HepG2 (cell line): ENCODE data around the gene MADCAM1. TPM values are rescaled to one million over a fixed set of nuclear protein-coding genes. Genes with fewer than 3 reads are reported as not detected.

Source experiments
- CHCHD3 ChIP-seq: sonication (generic); formaldehyde crosslinking; IDR thresholded peaks from 2 replicates; pipeline ENCODE4 v1.8.0; 2022; ENCODE audit warnings: mild to moderate bottlenecking, missing genetic modification reagents, moderate library complexity
- EHMT2 ChIP-seq: fragments of 200-600 bp; sonication (generic); IDR thresholded peaks from 2 replicates; pipeline ENCODE4 v1.7.0; 2017; ENCODE audit warnings: antibody characterized with exemption, low read depth, low read length, borderline replicate concordance
- MXD4 ChIP-seq: IDR thresholded peaks from 2 replicates; pipeline ENCODE4 v1.6.1; 2016; ENCODE audit warnings: mild to moderate bottlenecking, missing biosample characterization, missing genetic modification reagents
- NFE2L1 ChIP-seq: sonication (generic); formaldehyde crosslinking; IDR thresholded peaks from 2 replicates; pipeline ENCODE4 v1.4.0; 2020; ENCODE audit warnings: missing genetic modification reagents, mild to moderate bottlenecking, borderline replicate concordance
- PATZ1 ChIP-seq: sonication (generic); formaldehyde crosslinking; IDR thresholded peaks from 2 replicates; pipeline ENCODE4 v1.4.0; 2020; ENCODE audit warnings: missing genetic modification reagents
- SKIL ChIP-seq: sonication (generic); formaldehyde crosslinking; IDR thresholded peaks from 2 replicates; pipeline ENCODE4 v1.8.0; 2022; ENCODE audit warnings: missing genetic modification reagents, mild to moderate bottlenecking, moderate library complexity, borderline replicate concordance
- U2AF1 ChIP-seq: fragments of 200-400 bp; formaldehyde crosslinking; optimal IDR thresholded peaks from 2 replicates; pipeline ENCODE3; 2017; ENCODE audit warnings: mild to moderate bottlenecking, low read depth, low read length
- ZBTB4 ChIP-seq: sonication (generic); formaldehyde crosslinking; IDR thresholded peaks from 2 replicates; pipeline ENCODE4 v1.4.0; 2020; ENCODE audit warnings: missing genetic modification reagents, mild to moderate bottlenecking, borderline replicate concordance
- ZBTB46 ChIP-seq: sonication (generic); formaldehyde crosslinking; IDR thresholded peaks from 2 replicates; pipeline ENCODE4 v1.4.0; 2020; ENCODE audit warnings: mild to moderate bottlenecking, missing genetic modification reagents, borderline replicate concordance
- ZFAT ChIP-seq: sonication (generic); formaldehyde crosslinking; conservative IDR thresholded peaks from 2 replicates; pipeline ENCODE4 v1.8.1; 2023; ENCODE audit warnings: missing genetic modification reagents, inconsistent platforms
- ZNF335 ChIP-seq: sonication (generic); formaldehyde crosslinking; IDR thresholded peaks from 2 replicates; pipeline ENCODE4 v1.4.0; 2020; ENCODE audit warnings: missing genetic modification reagents
- ZNF343 ChIP-seq: sonication (generic); formaldehyde crosslinking; IDR thresholded peaks from 2 replicates; pipeline ENCODE4 v1.4.0; 2020; ENCODE audit warnings: mild to moderate bottlenecking, missing genetic modification reagents
- ZNF576 ChIP-seq: sonication (generic); formaldehyde crosslinking; IDR thresholded peaks from 2 replicates; pipeline ENCODE4 v1.4.0; 2020; ENCODE audit warnings: mild to moderate bottlenecking, missing genetic modification reagents
- ZNF770 ChIP-seq: sonication (generic); formaldehyde crosslinking; IDR thresholded peaks from 2 replicates; pipeline ENCODE4 v1.5.0; 2020; ENCODE audit warnings: mild to moderate bottlenecking, missing genetic modification reagents
- ZNF891 ChIP-seq: sonication (generic); formaldehyde crosslinking; IDR thresholded peaks from 2 replicates; pipeline ENCODE4 v1.5.0; 2020; ENCODE audit warnings: mild to moderate bottlenecking, missing genetic modification reagents
- polyA plus RNA-seq, 8 experiments: library from polyadenylated mRNA; depleted of rRNA in 3 of 8; stranded (reverse) in 7 of 8; unstranded in 1 of 8; fragments of >200 nt; fragmentation: Illumina TruSeq in 4 of 8; extraction: Trizol in 4 of 8; gene quantifications; 2 replicates each; pipeline versions ENCODE4 v1.2.1 to v1.2.3, GENCODE V29; 2011 to 2016; ENCODE audit warnings: low read depth in 4 of 8, missing spikeins in 1 of 8, mixed read lengths in 1 of 8; ENCODE audit not compliant: insufficient read depth in 1 of 8
- total RNA-seq, 5 experiments: library from RNA; depleted of rRNA; stranded (reverse); fragments of >200 nt; fragmentation: Illumina TruSeq; extraction: Trizol; gene quantifications; 2 replicates each; pipeline ENCODE4 v1.2.3, GENCODE V29; 2016; ENCODE audit warnings: low read depth in 1 of 5

The MADCAM1 gene
- total and polyA plus RNA-seq, 2 of the 13 experiments (the other 11 are each of a cell fraction or from before 2014, with no cell fraction given), result 0.29 to 0.33 TPM

- TF ChIP-seq SKIL (CRISPR knock-in tag) (peak; percentile 65), CHCHD3 (no peak), MXD4 (CRISPR knock-in tag) (0 out of 2 replicates have a peak, but pooled peaks have one; percentile 1), ZNF335 (no peak), PATZ1 (CRISPR knock-in tag) (peak; percentile 53; the same call in 1 of the 2 replicates), ZNF891 (CRISPR knock-in tag) (peak; percentile 43; the same call in 1 of the 2 replicates), ZNF770 (CRISPR knock-in tag) (0 out of 2 replicates have a peak, but pooled peaks have one; percentile 31), ZNF576 (0 out of 2 replicates have a peak, but pooled peaks have one; percentile 57), EHMT2 (no peak), ZBTB46 (CRISPR knock-in tag) (peak; percentile 83; the same call in 1 of the 2 replicates), ZNF343 (CRISPR knock-in tag) (peak; percentile 89; the same call in 1 of the 2 replicates), ZFAT (CRISPR knock-in tag) (no peak), U2AF1 (no peak), ZBTB4 (CRISPR knock-in tag) (no peak), NFE2L1 (0 out of 2 replicates have a peak, but pooled peaks have one; percentile 27)
Measured at GRCh38 chr19:489418-490196, 6.7 kb upstream of the MADCAM1 start (continued).
